Suppressor macrophage treated with lipopolysaccharide for 1 hour (primary cell): Measurements from ENCODE around the gene ADGRB3.
"Not testable (repeated sequence)": the region's sequence is repeated elsewhere in the genome, so short reads cannot be mapped to it uniquely, and the experiment has no call there.

ENCODE experiments used
- DNase-seq, 3 donors: peaks; one replicate each; pipeline ENCODE4 v3.0.0-alpha.2; 2020 to 2022

The ADGRB3 gene

DNA sequence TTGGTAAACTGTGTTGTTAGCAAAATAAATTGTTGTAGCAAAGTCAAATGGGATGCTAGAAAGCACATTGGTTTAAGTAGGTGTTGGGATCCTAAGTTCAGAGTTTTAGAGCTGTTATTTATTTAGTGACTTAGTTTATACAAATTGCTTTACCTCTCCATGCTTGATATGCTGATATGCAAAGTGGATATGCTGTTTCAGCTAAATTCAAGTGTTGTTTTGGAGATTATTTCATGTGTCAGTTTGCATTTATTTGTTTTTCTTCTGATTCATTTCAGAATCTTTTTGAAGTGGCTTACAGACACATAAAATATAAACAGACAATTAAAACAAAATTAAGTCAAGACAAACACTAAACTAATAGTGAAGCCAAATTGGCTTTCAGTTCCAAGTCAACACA is 203.5 kb downstream of the ADGRB3 start:
- DNase-seq: no peak

DNA sequence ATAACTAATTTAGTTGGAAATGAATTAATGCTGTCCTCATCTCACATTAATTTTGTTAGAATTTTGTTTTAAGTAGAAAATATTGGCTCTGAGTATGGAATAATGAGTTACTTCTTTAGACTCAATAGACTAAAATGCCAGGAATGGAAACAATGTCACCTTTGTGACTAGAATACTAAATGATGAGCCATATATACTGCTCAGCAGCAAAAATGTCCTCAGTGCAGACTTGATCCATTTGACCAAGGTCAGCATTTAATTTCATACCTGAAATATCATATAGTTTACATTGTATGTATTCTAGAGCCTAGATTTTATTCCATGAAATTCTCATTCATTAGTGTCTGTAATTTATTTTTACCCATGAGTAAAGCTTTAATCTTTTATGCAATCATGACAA is 217.7 kb downstream of the ADGRB3 start:
- DNase-seq: no peak

DNA sequence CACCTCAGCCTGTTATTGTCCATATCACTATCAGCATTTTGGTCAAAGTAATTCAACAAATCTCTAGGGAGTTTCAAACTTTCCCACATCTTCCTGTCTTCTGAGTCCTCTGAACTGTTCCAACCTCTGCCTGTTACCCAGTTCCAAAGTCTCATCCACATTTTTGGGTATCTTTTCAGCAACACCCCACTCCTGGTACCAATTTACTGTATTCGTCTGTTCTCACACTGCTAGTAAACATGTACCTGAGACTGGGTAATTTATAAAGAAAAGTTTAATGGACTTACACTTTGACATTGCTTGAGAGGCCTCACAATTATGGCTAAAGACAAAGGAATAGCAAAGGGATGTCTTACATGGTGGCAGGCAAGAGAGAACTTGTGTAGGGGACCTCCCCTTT is 224.2 kb downstream of the ADGRB3 start:
- no peak for DNase-seq

DNA sequence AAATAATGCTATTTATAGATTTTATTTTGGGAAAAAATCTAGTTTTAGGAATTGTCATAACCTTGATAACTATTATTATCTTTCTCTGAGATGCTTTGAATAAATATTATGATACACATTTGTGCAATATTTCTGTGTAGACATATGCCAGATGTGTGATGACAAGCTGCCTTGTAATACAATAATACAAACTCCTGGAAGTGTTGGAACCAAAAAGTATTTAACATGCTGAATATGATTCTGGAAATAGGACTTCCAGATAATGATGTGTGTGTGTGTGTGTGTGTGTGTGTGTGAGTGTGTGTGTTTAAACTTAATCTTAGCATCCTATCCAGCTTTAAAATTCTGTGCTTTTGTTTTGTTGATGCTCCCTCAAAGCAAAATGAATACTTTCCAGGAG is 233.6 kb downstream of the ADGRB3 start:
- no peak for DNase-seq

DNA sequence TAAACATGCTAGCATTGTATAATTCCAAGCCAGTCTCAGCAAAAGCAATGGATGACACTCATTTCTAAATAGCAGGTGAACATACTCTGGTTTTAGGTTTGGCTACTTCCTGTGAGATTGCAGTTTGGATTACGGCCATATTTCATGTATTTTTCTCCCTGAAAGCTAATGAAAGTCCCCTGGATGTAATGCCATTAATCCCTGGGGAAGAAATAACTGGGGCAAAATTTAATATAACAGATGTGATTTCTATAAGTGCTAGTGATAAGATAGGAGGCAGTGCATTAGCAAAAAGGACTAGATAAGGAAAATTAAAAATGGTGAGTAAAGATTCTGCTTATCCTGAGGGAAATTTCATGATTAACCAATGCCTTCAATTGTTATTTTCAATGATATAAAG is 238.2 kb downstream of the ADGRB3 start:
- no peak for DNase-seq

DNA sequence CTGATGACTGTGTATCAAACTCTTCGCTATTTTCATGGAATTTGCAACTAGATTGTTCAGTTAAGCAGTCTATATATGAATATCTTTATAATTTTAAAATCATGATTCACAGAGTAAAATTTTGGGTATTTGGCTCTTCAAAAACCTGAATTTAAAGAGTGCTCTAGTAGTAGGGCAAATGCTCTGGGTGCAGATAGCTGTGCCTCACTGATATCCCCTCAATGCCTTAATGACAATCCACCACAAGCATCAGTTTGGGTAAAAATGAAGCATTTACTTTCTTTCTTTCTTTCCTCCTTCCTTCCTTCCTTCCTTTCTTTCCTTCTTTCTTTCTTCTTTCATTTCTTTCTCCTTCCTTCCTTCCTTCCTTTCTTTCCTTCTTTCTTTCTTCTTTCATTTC is 239.7 kb downstream of the ADGRB3 start:
- DNase-seq: no peak

DNA sequence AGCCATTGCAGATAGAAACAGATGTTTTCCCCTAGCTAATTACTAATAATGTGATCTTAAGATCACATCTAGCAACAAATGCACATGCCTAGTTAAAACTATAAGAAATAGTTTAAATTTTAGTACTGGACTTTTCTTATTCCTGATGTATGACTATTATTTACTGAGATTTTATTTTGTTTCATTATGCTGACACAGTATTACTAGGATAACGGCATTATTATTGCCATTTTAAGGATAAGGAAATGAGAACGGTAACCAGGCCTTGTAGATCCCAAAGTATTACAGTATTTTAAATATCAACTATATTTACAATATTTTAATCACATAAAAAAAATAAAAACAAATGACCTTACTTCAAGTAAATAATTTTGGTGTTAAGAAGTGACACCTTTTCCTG is 240.3 kb downstream of the ADGRB3 start:
- no peak for DNase-seq

DNA sequence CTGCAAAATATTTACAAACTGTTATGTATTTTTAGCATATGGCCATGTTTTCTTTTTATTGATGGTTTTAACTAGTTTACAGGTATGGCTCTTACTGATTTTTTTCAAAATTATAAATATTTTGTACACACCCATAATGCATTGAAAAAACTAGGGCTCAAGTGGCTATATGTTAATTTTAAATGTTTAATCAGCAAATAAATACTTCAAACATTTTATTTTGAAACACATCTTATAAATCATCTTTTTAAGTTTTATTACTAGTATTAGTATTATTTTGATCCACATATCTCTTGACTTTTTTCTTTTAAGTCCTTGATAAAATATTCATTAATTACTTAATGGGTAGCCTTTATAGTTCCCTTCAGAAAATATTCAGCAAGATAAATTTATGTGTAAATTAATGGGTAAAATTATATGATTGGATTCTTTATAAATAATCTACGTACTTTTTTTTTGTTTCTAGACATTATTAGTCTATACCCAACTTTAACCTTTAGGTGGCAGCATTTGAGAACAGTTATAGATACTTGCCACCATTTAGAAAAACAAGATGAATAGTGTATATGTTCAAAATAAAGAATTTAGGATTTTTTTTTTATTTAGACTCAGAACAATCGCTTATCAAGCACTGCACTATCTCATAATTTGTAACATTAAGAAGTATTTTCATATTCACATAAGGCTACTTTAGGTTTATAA is 241.9 kb downstream of the ADGRB3 start:
- peak; percentile 9 to 36 (median 29) for DNase-seq

DNA sequence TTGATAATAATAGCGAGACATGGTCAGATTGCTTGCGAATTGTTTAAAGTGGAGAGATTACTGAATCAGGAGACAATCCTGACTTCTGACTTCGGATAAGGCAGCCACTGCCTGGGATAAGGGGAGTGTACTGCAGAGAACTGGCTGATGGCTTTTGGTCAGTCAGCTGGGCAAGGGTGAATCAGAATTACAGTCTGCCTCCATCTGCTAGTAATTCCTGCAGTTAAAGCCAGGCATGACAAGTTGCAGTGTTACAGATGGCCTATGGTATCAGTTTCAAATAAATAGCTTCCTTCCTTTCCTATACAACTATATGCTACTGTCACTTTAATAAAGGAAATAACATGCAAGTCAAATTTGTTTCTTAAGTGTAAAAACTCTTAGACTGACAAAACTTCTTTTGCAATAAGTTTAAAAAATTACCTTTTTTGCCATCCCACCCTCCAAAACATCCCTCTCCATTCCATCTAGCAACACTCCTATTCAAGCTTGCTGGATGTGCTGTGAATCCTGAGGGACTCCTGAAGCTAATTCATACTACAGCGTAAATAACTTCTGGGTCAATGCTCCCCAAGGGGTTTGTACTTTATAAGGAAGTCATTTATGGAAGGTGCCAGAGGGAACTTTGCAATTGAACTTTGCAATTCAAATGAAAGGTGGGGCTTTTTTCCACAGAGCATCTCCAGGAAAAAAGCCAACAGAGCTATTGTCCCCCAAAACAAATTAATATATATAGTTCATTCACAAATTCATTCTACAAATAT is 245.2 kb downstream of the ADGRB3 start:
- DNase-seq: no peak

DNA sequence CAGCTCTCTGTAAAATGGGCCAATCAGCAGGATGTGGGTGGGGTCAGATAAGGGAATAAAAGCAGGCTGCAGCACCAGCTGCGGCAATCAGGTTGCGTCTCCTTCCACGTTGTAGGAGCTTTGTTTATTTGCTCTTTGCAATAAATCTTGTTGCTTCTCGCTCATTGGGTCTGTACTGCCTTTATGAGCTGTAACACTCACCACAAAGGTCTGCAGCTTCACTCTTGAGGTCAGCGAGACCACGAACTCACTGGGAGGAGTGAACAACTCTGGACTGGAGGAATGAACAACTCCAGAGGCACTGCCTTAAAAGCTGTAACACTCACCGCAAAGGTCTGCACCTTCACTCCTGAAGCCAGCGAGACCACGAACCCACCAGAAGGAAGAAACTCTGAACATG is 248.2 kb downstream of the ADGRB3 start:
- DNase-seq: not testable (repeated sequence)

DNA sequence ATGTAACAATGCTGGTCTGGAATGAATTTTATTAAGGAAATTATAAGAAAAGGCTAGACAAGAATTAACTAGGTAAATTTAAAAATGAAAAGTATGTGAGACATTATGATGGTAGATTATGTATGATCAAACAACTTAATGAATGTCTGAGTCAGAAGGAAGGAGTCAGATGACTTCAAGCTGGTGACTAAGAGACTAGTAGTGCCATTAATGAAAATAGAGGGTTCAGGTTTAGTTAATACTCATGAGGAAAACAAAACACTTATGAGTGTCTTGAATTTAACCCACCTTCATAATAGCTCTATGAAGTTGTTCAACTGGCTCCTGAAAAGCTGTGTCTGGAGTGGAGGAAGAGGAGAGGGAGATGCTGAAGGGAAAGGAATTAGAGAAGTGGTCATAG is 256.3 kb downstream of the ADGRB3 start:
- no peak for DNase-seq

DNA sequence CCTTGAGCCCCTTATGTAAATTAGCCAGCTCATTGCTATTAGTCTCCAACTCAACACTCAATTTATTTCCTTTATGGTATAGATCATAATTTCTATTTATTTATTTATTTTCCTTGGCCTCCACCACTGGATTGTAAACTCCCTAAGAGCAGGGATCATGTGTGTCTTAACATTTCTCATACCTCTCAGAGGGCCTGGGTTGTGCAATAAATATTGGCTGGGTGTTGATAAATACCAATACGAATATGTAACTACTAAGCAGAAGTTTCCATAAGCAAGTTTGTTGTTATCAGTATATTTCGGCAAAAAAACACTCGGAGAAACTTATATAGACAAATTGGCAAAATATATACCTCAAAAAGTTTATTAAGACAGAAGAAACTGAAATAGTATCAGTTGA is 257.4 kb downstream of the ADGRB3 start:
- no peak for DNase-seq

DNA sequence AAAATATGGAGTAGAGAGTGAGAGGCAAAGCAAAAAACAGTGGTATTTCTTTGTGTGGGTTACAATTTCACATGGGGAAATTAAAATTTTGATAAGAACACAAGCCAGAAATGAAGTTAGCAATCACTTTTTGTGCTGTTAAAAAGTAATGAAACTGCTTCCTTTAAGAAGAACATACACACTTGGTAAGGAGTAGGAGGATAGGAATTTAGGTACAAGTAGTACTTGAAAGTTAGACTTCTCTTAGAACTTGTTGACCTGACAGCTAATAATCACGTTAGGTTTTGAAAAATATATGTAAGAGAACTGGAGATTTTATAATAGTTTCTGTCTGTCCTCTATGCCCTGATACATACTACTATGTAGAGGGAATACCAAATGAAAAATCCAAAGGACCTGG is 260.8 kb downstream of the ADGRB3 start:
- no peak for DNase-seq

DNA sequence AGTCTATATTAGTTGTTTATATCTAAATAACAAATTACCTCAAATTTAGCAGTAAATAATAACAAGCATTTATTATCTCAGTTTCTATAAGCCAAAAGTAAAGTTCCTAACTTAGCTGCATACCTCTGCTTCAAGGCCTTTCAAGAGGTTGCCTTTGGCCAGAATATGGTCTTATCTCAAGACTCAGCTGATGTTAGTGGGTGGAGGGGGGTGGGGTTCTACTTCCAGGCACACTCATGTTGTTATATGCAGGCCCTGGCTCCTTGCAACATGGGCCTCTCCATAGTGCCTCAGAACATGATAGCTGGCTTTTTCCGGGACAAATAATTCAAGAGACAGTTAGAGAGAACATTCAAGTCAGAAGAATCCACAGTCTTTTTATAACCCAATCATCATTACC is 266.0 kb downstream of the ADGRB3 start:
- DNase-seq: no peak

DNA sequence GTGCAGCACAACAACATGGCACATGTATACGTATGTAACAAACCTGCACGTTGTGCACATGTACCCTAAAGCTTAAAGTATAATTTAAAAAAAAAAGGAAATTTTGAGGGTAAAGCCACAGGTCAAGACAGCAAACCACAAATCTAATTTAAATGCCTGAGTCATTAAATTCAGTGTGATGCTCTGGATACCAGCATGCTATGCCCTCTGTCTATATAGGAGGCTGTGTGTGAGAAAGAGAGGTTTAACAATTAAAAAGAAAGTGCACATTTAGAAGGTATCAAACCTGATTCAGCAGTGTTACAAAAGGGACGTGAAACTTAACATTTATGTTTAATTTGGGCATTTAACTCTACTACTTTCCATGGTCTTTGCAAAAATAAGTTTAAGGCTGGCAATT is 276.3 kb downstream of the ADGRB3 start:
- no peak for DNase-seq

DNA sequence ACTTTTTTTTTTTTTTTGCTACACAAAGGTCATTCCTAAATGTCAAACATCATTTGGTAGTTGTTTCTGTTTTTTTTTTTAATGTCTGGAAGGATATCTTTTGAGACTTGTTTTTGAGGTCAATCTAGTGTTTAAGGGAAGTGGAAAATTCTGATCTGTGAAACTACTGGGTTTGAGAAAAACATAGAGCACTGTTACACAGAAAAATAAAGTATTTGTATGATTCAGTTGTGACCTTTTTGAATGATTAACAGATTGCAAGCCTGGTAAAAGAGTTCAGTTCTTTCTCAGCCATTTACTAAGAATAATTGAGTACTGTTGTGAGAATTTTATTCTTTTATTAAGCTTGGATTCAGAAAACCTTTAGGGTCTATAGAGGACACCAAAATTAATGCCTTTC is 276.7 kb downstream of the ADGRB3 start:
- DNase-seq: no peak

DNA sequence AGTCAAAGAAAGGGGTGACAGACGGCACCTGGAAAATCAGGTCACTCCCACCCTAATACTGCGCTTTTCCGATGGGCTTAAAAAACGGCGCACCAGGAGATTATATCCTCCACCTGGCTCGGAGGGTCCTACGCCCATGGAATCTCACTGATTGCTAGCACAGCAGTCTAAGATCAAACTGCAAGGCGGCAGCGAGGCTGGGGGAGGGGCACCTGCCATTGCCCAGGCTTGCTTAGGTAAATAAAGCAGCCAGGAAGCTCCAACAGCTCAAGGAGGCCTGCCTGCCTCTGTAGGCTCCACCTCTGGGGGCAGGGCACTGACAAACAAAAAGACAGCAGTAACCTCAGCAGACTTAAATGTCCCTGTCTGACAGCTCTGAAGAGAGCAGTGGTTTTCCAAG is 277.7 kb downstream of the ADGRB3 start:
- not testable (repeated sequence) for DNase-seq

DNA sequence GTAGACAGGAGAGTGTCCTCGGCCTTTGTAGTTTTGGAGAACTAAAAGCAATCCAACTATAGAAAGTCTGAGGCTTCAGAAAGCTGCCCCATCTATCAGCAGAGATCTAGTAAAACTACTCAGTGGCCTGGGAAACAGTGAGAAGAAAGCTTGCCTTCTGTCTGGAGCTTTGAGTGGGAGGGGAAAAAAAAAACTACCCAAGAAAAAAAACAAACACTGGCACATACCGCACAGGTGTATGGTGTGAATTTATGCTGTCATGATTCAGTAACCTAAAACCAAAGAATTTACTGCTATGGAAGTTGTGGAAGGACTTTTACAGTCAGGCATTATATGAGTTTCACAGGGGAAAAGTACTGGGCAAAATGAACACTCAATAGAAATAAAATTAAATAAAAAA is 280.5 kb downstream of the ADGRB3 start:
- DNase-seq: no peak

DNA sequence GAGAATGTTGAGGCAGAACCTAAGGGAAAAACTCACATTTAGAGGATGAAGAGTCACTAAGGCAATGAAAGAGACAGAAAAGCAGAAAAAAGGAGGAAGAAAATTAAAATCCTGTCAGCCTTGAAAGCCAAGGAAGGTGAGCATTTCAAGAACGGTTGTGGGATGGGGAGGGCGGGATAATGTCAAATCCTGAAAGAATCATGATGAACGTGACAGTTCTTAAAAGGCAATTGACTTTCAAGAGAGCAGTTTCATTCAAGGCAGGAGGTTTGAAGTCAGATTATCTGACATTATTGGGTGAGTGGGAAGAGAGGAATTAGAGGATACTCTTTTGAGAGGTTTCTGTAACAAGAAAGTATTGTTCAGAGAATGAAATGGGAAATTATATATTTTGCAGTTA is 284.5 kb downstream of the ADGRB3 start:
- no peak for DNase-seq

DNA sequence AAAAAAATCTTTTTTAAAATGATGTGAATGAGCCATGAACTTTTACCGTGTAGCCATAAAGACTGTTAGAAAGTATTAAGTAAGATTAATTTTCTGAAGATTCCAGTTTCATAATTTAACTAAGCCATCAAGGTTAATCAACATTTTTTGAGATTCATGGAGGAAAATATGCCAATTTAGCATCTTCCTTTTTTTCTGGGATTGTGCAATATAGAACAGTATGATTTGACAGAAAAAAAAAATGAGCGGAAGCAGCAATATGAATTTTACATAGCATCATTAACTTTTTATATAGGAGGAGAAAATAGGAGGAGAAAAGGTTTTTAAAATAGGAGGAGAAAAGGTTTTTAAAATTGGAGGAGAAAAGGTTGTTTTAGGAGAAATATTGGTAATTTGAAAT is 306.3 kb downstream of the ADGRB3 start:
- no peak for DNase-seq

DNA sequence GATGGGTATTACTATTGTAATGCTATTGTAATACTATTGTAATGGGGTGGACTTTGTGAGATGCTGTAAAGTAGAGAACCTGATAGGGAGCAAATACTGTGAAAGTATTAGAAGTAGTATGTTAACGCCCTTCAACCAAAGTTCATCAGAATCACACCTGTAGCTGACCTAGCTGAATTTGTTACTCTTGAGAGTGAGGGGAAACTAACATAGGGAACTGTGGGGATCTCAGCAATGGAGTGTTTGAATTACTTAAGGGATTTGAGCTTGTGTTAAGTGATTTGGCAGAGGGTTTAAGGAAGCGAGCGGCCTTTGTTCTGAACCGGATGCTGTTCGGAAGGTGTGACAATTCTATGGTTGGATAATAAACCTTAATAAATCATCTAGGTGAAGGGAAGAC is 312.6 kb downstream of the ADGRB3 start:
- DNase-seq: no peak

DNA sequence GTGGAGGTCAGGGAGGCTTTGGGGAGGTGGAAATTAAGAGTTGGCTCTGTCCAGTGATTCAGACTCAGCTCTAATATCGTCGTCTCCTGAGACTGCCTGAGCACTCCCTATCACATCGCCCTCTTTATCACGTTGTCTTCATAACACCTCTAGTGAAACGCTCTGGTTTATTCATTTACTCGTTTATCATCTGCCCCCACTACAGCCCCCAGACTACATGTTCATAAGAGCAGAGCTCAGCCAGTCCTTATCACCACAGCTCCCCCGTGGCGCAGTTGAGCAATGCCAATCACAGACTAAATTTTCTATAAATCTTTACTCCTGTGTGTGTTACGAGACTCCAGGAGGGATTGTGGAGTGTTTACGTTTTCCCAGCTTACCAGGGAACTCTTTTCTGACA is 316.2 kb downstream of the ADGRB3 start:
- DNase-seq: no peak

DNA sequence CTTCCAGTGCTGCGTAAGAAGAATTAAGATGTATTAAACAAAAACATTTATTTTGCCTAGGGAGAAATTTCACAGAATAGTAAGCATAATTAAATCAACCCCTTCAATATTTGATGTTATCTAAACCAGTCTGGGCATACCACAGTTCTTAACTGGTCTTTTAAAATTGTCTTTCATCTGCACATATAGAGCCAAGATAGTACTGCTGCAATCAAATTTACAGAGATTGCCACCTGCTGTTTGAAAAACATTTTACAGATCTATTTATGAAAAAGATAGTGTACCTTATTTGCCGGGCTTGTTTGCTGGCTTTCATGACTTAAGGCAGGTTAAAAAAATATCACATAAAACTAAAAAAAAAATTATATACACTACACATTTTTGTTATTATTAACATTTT is 323.2 kb downstream of the ADGRB3 start:
- no peak for DNase-seq

DNA sequence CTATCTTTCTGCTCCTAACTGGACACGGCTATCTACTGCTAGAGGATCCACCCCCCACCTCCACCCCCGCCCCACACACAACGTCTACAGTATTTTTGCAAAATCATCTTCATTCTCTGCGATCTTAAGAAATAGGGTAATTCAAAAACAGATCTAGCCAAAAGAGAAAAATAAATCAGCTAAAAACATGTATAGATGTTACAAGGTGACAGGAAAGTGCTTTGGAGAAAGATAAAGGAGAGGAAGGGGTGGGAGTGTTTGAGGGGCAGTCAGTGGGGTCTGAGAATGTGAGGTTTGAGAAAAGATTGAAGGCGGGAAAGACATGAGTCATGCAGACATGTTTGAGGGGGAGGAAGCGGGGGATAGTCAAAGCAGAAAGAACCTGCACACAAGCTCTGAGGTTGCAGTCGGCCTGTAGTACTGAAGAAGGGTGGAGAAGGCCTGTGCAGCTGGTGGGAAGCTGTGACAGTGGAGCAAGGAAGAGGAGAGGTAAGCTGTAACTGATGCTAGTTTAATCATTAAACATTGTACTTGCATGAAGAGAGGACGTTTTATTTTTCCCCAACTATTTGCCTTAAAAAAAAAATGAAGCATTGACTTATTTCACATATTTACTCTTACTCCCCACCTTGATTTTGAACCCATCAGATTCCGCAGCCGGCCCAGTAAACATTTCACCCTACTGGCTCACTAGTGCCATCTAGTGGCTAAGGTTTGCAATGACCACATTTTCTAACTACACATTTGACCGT is 332.6 kb downstream of the ADGRB3 start:
- peak; percentile 71 to 84 (median 80) for DNase-seq
